Measurements from ENCODE around the gene PTPRN2. TPM values are rescaled to one million over a fixed set of nuclear protein-coding genes. Genes with fewer than 3 reads are reported as not detected.

The PTPRN2 gene
- total RNA-seq, 1 experiment from 2014 or later: not detected

DNA sequence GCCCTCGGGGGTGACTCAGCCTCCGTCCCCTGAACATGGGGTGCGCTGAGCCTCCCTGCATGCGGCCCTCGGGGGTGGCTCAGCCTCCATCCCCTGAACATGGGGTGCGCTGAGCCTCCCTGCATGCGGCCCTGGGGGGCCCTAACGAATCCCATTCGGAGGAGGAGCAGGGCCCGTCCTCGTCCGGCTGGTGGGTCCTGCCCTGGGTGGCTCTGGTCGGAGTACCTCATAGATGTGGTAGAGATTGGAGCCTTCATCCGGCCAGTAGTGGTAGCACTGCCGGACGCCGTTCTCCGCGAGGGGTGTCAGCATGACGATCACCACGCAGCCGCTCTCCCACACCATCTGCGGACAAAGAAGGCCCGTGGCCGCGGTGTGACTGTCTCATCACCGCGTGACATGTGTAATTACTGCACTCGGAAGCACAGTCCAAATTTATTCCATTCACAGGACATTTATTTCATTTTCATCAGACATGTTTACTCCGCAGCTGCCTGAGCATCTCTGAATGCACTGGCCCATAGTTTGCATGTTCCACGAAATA, 1009.8 kb downstream of the PTPRN2 start:
- H3K27ac ChIP-seq: no peak overlapping the region
- BruUV-seq (replicated peaks): no TSS peak
- no peaks in the 10 kb centered on the region for H3K36me3 ChIP-seq (ENCODE audit: low read depth)
- H3K4me2 ChIP-seq: no peak overlapping the region
- no peak overlapping the region for H3K4me3 ChIP-seq
- no peak for DNase-seq
- H3K9me2 ChIP-seq (ENCODE audit: insufficient read depth): no peaks in the 10 kb centered on the region
- H3F3A ChIP-seq (ENCODE audit: insufficient read depth, low read depth): no peaks in the 10 kb centered on the region
- ChIA-PET POLR2A (ENCODE audit: unreplicated experiment) (no interaction called here), CTCF (no interaction called here)
- no peaks in the 10 kb centered on the region for H3K9me3 ChIP-seq (ENCODE audit: insufficient read depth, low read depth)
- no peaks in the 10 kb centered on the region for H3K4me1 ChIP-seq (replicated peaks; ENCODE audit: insufficient read depth)
- peaks cover 95% of the 10 kb centered on the region for H3K27me3 ChIP-seq (ENCODE audit: insufficient read depth, low read depth)
- no peaks in the 10 kb centered on the region for H3K79me2 ChIP-seq (ENCODE audit: low read depth)
- TF ChIP-seq, protein P1, sequence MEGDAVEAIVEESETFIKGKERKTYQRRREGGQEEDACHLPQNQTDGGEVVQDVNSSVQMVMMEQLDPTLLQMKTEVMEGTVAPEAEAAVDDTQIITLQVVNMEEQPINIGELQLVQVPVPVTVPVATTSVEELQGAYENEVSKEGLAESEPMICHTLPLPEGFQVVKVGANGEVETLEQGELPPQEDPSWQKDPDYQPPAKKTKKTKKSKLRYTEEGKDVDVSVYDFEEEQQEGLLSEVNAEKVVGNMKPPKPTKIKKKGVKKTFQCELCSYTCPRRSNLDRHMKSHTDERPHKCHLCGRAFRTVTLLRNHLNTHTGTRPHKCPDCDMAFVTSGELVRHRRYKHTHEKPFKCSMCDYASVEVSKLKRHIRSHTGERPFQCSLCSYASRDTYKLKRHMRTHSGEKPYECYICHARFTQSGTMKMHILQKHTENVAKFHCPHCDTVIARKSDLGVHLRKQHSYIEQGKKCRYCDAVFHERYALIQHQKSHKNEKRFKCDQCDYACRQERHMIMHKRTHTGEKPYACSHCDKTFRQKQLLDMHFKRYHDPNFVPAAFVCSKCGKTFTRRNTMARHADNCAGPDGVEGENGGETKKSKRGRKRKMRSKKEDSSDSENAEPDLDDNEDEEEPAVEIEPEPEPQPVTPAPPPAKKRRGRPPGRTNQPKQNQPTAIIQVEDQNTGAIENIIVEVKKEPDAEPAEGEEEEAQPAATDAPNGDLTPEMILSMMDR (conservative IDR thresholded peaks at IDR 0.05): no peak
- TF ChIP-seq EZH2 (IDR thresholded peaks at IDR 0.05; ENCODE audit: low read depth): no peak
- H2AFZ ChIP-seq: no peak overlapping the region
- intact Hi-C loops (cut with micrococcal nuclease; ENCODE audit: unreplicated experiment): no loop called here
- no peaks in the 10 kb centered on the region for H4K20me1 ChIP-seq (ENCODE audit: insufficient read depth)

DNA sequence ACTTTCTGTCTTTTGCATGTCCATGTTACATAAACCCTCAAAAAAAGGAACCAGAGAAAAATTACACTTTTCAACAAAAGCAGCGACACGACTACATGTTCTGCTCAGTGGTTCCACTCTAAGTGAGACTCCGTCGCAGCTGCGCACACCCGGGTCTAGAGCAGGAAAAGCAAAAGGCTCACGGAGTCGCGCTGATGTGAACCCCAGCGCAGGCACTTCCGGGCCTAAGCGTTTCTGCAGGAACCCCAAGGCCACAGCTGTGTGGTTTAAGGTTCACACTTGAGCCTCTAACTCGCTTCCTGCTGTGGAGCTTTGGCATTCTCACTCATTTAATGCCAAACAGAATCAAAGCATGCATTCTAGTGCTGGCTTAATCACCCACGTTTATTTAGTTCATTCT, 1010.6 kb downstream of the PTPRN2 start:
- intact Hi-C loops (cut with micrococcal nuclease; ENCODE audit: unreplicated experiment): no loop called here
- Histone ChIP-seq H3K27me3 (ENCODE audit: insufficient read depth, low read depth) (peaks cover 95% of the 10 kb centered on the region), H3K27ac (no peak overlapping the region)

DNA sequence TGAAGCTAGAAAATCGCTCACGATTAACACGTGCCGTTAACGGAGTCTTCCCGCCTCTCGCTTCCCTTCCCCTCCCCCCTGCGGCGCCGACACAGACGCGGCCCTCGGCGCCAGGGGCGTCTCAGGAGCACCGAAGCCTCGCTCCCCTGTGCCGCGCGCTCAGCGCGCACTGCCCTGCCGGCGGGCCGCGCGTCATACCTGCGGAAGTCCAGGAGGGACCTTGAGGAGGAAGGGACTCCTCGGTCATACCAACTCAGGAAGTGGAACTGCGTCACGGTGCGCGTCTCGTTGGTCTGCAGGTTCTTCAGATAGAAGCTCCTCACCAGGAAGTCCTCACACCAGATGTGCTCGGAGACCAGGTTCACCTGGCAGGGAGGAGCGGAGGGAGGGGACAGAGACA, 1011.2 kb downstream of the PTPRN2 start:
- no TSS peak for BruUV-seq (replicated peaks)
- intact Hi-C loops (cut with micrococcal nuclease; ENCODE audit: unreplicated experiment): no loop called here
- ChIA-PET POLR2A (ENCODE audit: unreplicated experiment) (no interaction called here), CTCF (no interaction called here)
- peaks cover 95% of the 10 kb centered on the region for H3K27me3 ChIP-seq (ENCODE audit: insufficient read depth, low read depth)
- no peaks in the 10 kb centered on the region for H3K9me2 ChIP-seq (ENCODE audit: insufficient read depth)
- no peaks in the 10 kb centered on the region for H3K79me2 ChIP-seq (ENCODE audit: low read depth)
- H3K27ac ChIP-seq: no peak overlapping the region
- H3K4me3 ChIP-seq: no peak overlapping the region
- TF ChIP-seq EZH2 (IDR thresholded peaks at IDR 0.05; ENCODE audit: low read depth): no peak
- TF ChIP-seq, protein P1 (conservative IDR thresholded peaks at IDR 0.05): no peak
- no peaks in the 10 kb centered on the region for H3K9me3 ChIP-seq (ENCODE audit: insufficient read depth, low read depth)
- no peak overlapping the region for H2AFZ ChIP-seq
- no peak for DNase-seq
- no peaks in the 10 kb centered on the region for H3K4me1 ChIP-seq (replicated peaks; ENCODE audit: insufficient read depth)
- H3K36me3 ChIP-seq (ENCODE audit: low read depth): no peaks in the 10 kb centered on the region
- H4K20me1 ChIP-seq (ENCODE audit: insufficient read depth): no peaks in the 10 kb centered on the region
- no peak overlapping the region for H3K4me2 ChIP-seq
- no peaks in the 10 kb centered on the region for H3F3A ChIP-seq (ENCODE audit: insufficient read depth, low read depth)

More for the DNA sequence above, 1010.6 kb downstream of the PTPRN2 start:
- no peaks in the 10 kb centered on the region for H3K79me2 ChIP-seq (ENCODE audit: low read depth)
- no peaks in the 10 kb centered on the region for H3K9me3 ChIP-seq (ENCODE audit: insufficient read depth, low read depth)
- no peak overlapping the region for H3K4me2 ChIP-seq
- no peak for DNase-seq
- H3K36me3 ChIP-seq (ENCODE audit: low read depth): no peaks in the 10 kb centered on the region
- ChIA-PET CTCF (no interaction called here), POLR2A (ENCODE audit: unreplicated experiment) (no interaction called here)
- H4K20me1 ChIP-seq (ENCODE audit: insufficient read depth): no peaks in the 10 kb centered on the region
- H3F3A ChIP-seq (ENCODE audit: insufficient read depth, low read depth): no peaks in the 10 kb centered on the region
- no peak overlapping the region for H3K4me3 ChIP-seq
- H2AFZ ChIP-seq: no peak overlapping the region
- no peaks in the 10 kb centered on the region for H3K4me1 ChIP-seq (replicated peaks; ENCODE audit: insufficient read depth)
- no TSS peak for BruUV-seq (replicated peaks)
- TF ChIP-seq, protein P1 (conservative IDR thresholded peaks at IDR 0.05): no peak
- no peak for TF ChIP-seq EZH2 (IDR thresholded peaks at IDR 0.05; ENCODE audit: low read depth)
- no peaks in the 10 kb centered on the region for H3K9me2 ChIP-seq (ENCODE audit: insufficient read depth)

All from PC-9 (cell line).